GM23338 (cell line): Measurements from ENCODE around the gene ANTXR2. TPM values are rescaled to one million over a fixed set of nuclear protein-coding genes. Genes with fewer than 3 reads are reported as not detected.

Source experiments
- EZH2 ChIP-seq: fragments of 200-600 bp; sonication (generic); IDR thresholded peaks from one replicate; pipeline ENCODE4 v1.8.0; 2017; ENCODE audit warnings: antibody characterized with exemption, mild to moderate bottlenecking, low read depth; ENCODE audit not compliant: unreplicated experiment
- JUNB ChIP-seq: IDR thresholded peaks from one replicate; pipeline ENCODE4 v1.6.1; 2016; ENCODE audit warnings: antibody characterized with exemption; ENCODE audit not compliant: unreplicated experiment
- STAT1 ChIP-seq: IDR thresholded peaks from one replicate; pipeline ENCODE4 v1.6.1; 2016; ENCODE audit warnings: antibody characterized with exemption; ENCODE audit not compliant: unreplicated experiment
- polyA plus RNA-seq: library from polyadenylated mRNA; unstranded; fragments of >200 nt; fragmentation: Nextera tagmentation; extraction: Ambion mirVana; gene quantifications from 2 replicates; pipeline ENCODE4 v1.2.1, GENCODE V29; 2016
- total RNA-seq: library from RNA; depleted of rRNA; stranded (reverse); fragments of >200 nt; shearing (Covaris generic); gene quantifications from 2 replicates; pipeline ENCODE4 v1.2.3, GENCODE V29; 2014
- TF ChIP-seq, protein P1 (sequence below): fragments of 250-450 bp; sonication (Bioruptor Pico); IDR thresholded peaks from 2 replicates; pipeline ENCODE4 v1.5.0; 2020; ENCODE audit warnings: mild to moderate bottlenecking, moderate library complexity
- TF ChIP-seq, protein P2 (sequence below), 2 experiments: fragments of 200-600 bp in 1 of 2; sonication (generic) in 1 of 2; conservative IDR thresholded peaks; 2 replicates each; pipeline versions ENCODE4 v1.5.1 to v1.6.1; 2016 to 2017; ENCODE audit warnings: antibody characterized with exemption in 2 of 2, low read depth in 2 of 2, mild to moderate bottlenecking in 2 of 2, moderate library complexity in 1 of 2
- TF ChIP-seq, protein P3 (sequence below): IDR thresholded peaks from one replicate; pipeline ENCODE4 v1.6.1; 2018; ENCODE audit warnings: antibody characterized with exemption; ENCODE audit not compliant: unreplicated experiment

ANTXR2 gene
- total and polyA plus RNA-seq, 2 experiments from 2014 or later = 2.0 to 5.3 TPM

DNA sequence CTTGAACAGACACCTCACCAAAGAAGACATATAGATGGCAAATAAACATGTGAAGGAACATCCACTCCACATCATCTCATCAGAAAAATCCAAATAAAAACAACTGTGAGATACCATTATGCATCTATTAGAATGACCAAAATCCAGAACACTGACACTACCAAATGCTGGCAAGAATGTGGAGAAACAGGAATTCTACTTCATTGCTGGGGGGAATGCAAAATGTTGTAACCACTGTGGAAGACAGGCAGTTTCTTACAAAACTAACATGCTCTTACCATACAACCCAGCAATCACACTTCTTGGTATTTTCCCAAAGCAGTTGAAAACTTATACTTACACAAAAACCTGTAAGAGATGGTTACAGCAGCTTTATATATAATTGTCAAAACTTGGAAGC, 38.2 kb upstream of the ANTXR2 start (continued):
- TF ChIP-seq, protein P1, sequence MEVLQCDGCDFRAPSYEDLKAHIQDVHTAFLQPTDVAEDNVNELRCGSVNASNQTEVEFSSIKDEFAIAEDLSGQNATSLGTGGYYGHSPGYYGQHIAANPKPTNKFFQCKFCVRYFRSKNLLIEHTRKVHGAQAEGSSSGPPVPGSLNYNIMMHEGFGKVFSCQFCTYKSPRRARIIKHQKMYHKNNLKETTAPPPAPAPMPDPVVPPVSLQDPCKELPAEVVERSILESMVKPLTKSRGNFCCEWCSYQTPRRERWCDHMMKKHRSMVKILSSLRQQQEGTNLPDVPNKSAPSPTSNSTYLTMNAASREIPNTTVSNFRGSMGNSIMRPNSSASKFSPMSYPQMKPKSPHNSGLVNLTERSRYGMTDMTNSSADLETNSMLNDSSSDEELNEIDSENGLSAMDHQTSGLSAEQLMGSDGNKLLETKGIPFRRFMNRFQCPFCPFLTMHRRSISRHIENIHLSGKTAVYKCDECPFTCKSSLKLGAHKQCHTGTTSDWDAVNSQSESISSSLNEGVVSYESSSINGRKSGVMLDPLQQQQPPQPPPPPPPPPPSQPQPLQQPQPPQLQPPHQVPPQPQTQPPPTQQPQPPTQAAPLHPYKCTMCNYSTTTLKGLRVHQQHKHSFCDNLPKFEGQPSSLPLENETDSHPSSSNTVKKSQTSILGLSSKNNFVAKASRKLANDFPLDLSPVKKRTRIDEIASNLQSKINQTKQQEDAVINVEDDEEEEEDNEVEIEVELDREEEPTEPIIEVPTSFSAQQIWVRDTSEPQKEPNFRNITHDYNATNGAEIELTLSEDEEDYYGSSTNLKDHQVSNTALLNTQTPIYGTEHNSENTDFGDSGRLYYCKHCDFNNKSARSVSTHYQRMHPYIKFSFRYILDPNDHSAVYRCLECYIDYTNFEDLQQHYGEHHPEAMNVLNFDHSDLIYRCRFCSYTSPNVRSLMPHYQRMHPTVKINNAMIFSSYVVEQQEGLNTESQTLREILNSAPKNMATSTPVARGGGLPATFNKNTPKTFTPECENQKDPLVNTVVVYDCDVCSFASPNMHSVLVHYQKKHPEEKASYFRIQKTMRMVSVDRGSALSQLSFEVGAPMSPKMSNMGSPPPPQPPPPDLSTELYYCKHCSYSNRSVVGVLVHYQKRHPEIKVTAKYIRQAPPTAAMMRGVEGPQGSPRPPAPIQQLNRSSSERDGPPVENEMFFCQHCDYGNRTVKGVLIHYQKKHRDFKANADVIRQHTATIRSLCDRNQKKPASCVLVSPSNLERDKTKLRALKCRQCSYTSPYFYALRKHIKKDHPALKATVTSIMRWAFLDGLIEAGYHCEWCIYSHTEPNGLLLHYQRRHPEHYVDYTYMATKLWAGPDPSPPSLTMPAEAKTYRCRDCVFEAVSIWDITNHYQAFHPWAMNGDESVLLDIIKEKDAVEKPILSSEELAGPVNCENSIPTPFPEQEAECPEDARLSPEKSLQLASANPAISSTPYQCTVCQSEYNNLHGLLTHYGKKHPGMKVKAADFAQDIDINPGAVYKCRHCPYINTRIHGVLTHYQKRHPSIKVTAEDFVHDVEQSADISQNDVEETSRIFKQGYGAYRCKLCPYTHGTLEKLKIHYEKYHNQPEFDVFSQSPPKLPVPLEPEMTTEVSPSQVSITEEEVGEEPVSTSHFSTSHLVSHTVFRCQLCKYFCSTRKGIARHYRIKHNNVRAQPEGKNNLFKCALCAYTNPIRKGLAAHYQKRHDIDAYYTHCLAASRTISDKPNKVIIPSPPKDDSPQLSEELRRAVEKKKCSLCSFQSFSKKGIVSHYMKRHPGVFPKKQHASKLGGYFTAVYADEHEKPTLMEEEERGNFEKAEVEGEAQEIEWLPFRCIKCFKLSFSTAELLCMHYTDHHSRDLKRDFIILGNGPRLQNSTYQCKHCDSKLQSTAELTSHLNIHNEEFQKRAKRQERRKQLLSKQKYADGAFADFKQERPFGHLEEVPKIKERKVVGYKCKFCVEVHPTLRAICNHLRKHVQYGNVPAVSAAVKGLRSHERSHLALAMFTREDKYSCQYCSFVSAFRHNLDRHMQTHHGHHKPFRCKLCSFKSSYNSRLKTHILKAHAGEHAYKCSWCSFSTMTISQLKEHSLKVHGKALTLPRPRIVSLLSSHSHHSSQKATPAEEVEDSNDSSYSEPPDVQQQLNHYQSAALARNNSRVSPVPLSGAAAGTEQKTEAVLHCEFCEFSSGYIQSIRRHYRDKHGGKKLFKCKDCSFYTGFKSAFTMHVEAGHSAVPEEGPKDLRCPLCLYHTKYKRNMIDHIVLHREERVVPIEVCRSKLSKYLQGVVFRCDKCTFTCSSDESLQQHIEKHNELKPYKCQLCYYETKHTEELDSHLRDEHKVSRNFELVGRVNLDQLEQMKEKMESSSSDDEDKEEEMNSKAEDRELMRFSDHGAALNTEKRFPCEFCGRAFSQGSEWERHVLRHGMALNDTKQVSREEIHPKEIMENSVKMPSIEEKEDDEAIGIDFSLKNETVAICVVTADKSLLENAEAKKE (CRISPR knock-in tag) = no peak
- no peak for TF ChIP-seq JUNB
- TF ChIP-seq, protein P2, sequence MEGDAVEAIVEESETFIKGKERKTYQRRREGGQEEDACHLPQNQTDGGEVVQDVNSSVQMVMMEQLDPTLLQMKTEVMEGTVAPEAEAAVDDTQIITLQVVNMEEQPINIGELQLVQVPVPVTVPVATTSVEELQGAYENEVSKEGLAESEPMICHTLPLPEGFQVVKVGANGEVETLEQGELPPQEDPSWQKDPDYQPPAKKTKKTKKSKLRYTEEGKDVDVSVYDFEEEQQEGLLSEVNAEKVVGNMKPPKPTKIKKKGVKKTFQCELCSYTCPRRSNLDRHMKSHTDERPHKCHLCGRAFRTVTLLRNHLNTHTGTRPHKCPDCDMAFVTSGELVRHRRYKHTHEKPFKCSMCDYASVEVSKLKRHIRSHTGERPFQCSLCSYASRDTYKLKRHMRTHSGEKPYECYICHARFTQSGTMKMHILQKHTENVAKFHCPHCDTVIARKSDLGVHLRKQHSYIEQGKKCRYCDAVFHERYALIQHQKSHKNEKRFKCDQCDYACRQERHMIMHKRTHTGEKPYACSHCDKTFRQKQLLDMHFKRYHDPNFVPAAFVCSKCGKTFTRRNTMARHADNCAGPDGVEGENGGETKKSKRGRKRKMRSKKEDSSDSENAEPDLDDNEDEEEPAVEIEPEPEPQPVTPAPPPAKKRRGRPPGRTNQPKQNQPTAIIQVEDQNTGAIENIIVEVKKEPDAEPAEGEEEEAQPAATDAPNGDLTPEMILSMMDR (conservative IDR thresholded peaks at IDR 0.05; ENCODE audit: low read depth in 2 of 2) = no peak
- no peak for TF ChIP-seq STAT1
- TF ChIP-seq, protein P3, sequence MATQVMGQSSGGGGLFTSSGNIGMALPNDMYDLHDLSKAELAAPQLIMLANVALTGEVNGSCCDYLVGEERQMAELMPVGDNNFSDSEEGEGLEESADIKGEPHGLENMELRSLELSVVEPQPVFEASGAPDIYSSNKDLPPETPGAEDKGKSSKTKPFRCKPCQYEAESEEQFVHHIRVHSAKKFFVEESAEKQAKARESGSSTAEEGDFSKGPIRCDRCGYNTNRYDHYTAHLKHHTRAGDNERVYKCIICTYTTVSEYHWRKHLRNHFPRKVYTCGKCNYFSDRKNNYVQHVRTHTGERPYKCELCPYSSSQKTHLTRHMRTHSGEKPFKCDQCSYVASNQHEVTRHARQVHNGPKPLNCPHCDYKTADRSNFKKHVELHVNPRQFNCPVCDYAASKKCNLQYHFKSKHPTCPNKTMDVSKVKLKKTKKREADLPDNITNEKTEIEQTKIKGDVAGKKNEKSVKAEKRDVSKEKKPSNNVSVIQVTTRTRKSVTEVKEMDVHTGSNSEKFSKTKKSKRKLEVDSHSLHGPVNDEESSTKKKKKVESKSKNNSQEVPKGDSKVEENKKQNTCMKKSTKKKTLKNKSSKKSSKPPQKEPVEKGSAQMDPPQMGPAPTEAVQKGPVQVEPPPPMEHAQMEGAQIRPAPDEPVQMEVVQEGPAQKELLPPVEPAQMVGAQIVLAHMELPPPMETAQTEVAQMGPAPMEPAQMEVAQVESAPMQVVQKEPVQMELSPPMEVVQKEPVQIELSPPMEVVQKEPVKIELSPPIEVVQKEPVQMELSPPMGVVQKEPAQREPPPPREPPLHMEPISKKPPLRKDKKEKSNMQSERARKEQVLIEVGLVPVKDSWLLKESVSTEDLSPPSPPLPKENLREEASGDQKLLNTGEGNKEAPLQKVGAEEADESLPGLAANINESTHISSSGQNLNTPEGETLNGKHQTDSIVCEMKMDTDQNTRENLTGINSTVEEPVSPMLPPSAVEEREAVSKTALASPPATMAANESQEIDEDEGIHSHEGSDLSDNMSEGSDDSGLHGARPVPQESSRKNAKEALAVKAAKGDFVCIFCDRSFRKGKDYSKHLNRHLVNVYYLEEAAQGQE = no peak
- TF ChIP-seq EZH2 = no peak
